ENCODE measurements around the gene JMJD6. TPM values are rescaled to one million over a fixed set of nuclear protein-coding genes. Genes with fewer than 3 reads are reported as not detected.

JMJD6 gene
- total RNA-seq, 2 donors from 2014 or later, result 17.7 to 40.5 TPM

DNA sequence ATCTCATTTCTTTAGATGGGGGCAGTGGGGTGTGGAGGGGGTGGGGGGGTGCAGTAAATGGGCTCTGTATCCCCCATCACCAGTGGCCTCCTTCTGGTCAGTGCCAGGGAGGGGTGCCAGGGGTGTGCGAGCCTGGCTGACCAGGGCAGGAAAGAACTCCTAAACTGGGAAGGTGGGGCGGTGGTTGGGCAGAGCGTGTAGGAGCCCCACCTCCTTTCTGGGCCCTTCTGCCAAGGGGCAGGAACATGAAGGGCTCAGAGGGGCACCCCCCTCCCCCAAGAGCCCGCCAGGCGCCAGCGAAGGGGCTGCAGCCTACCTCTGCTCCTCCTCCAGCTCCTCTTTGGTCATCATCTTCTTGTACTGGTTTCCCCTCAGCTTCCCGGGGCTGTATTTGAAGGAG is 41.6 kb downstream of the JMJD6 start:
- WGBS, result 72% methylated on average over 7 of the region's 7 CpGs
- TF ChIP-seq, protein P1, sequence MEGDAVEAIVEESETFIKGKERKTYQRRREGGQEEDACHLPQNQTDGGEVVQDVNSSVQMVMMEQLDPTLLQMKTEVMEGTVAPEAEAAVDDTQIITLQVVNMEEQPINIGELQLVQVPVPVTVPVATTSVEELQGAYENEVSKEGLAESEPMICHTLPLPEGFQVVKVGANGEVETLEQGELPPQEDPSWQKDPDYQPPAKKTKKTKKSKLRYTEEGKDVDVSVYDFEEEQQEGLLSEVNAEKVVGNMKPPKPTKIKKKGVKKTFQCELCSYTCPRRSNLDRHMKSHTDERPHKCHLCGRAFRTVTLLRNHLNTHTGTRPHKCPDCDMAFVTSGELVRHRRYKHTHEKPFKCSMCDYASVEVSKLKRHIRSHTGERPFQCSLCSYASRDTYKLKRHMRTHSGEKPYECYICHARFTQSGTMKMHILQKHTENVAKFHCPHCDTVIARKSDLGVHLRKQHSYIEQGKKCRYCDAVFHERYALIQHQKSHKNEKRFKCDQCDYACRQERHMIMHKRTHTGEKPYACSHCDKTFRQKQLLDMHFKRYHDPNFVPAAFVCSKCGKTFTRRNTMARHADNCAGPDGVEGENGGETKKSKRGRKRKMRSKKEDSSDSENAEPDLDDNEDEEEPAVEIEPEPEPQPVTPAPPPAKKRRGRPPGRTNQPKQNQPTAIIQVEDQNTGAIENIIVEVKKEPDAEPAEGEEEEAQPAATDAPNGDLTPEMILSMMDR (IDR thresholded peaks at IDR 0.05), result no peak
- no peak for TF ChIP-seq POLR2A (IDR thresholded peaks at IDR 0.05)
- no peak for TF ChIP-seq POLR2AphosphoS5 (IDR thresholded peaks at IDR 0.05)
- no peak for DNase-seq (ENCODE audit: low spot score)
- Histone ChIP-seq H3K9me3 (no peaks in the 10 kb centered on the region), H3K36me3 (no peaks in the 10 kb centered on the region), H3K4me3 (no peak overlapping the region), H3K27ac (no peak overlapping the region), H3K27me3 (replicated peaks; ENCODE audit: insufficient read depth) (no peaks in the 10 kb centered on the region), H3K4me1 (replicated peaks) (no peaks in the 10 kb centered on the region)
- intact Hi-C loops (cut with DNase I), result loop anchor here (5.0 kb wide), 2 partner anchors 33 to 43 kb away; partner anchors contain the start of genes JMJD6 and METTL23

DNA sequence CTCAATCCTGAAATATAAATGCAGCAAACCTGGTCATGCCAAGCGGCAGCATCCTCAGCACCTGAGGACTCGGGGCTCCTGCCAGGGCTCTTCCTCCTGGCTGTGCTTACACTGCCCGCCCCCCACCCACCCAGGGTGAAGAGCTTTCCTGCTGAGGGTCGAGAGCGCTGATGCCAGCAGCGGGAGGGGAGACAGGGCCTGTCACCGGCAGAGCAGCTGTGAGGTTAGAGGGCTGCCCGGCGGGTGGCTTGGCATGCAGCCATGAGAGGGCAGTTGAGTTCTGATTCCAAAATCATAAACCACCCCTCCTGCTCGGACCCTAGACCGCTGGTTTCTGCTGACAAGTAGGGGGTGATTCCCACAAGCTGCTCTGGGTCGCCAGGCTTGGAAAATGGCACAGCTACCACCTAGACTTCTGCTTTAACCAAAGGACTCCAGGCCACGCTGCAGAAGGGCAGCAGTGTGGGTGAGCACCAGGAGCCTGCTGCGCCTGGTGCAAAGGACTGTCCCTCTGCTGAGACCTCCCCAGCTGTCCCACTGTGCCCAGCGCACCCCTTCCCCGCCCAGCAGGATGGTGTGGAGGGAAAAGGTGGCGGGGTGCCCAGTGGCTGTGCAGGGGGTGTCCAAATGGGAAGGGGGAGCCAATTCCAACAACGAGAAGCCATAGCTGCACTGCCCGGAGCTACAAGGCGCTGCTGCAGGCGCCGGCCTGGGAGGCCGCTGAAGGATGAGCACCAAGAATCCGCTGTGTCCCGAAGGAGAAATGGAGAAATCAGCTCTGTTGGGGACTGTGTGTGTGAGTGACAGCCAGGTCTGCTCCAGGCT is 42.3 kb downstream of the JMJD6 start:
- Histone ChIP-seq H3K27me3 (replicated peaks; ENCODE audit: insufficient read depth) (no peaks in the 10 kb centered on the region), H3K27ac (no peak overlapping the region), H3K4me3 (no peak overlapping the region), H3K36me3 (no peaks in the 10 kb centered on the region), H3K9me3 (no peaks in the 10 kb centered on the region), H3K4me1 (replicated peaks) (no peaks in the 10 kb centered on the region)
- intact Hi-C loops (cut with DNase I), result loop anchor here (5.0 kb wide), 1 partner anchor 33 kb away; no protein-coding TSS in a partner anchor
- no peak for TF ChIP-seq POLR2A (IDR thresholded peaks at IDR 0.05)
- TF ChIP-seq, protein P1 (IDR thresholded peaks at IDR 0.05), result no peak
- TF ChIP-seq POLR2AphosphoS5 (IDR thresholded peaks at IDR 0.05), result no peak
- WGBS, result 81% methylated on average over 23 of the region's 25 CpGs
- DNase-seq (ENCODE audit: low spot score), result no peak

DNA sequence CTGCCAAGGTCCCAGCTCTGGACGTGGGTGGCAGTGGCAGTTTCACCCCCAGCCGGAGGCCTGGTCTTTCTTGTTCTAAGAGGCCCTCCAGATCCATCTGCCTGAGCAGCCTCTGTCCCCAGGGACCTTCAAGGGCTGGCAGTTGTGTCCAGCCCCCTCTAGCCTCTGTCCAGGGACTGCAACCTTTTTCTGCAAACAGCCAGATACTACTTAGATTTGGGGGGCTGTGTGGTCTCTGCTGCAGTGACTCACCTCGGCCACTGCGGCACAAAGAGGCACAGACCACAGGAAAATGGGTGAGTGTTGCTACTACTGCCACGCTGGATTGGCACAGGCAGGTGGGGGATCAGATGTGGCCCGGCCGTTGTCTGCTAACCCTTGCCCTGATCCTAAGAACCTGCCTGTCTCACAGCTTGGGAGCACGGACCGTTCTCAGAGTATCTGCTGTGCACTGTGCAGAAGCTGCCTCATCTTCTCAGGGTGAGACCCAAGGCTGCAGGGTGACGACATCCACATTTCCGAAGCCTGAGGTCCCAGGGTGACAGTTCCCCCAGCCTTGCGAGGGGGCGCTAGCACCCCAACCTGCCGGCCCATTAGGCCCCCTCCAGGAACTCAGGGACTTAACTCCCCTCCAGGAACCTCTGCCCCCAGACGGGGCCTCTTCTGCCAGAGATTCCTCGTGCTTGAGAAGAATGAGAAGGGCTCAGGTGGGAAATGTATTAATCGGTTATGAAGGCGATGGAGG is 43.2 kb downstream of the JMJD6 start:
- no peak for DNase-seq (ENCODE audit: low spot score)
- Histone ChIP-seq H3K27me3 (replicated peaks; ENCODE audit: insufficient read depth) (no peaks in the 10 kb centered on the region), H3K9me3 (no peaks in the 10 kb centered on the region), H3K36me3 (no peaks in the 10 kb centered on the region), H3K4me3 (no peak overlapping the region), H3K4me1 (replicated peaks) (no peaks in the 10 kb centered on the region), H3K27ac (no peak overlapping the region)
- TF ChIP-seq POLR2A (IDR thresholded peaks at IDR 0.05) (no peak), POLR2AphosphoS5 (IDR thresholded peaks at IDR 0.05) (no peak)
- TF ChIP-seq, protein P1 (IDR thresholded peaks at IDR 0.05), result no peak
- WGBS, result 75% methylated on average over 18 of the region's 18 CpGs
- intact Hi-C loops (cut with DNase I), result loop anchor here (5.0 kb wide), 1 partner anchor 34 kb away; no protein-coding TSS in a partner anchor

DNA sequence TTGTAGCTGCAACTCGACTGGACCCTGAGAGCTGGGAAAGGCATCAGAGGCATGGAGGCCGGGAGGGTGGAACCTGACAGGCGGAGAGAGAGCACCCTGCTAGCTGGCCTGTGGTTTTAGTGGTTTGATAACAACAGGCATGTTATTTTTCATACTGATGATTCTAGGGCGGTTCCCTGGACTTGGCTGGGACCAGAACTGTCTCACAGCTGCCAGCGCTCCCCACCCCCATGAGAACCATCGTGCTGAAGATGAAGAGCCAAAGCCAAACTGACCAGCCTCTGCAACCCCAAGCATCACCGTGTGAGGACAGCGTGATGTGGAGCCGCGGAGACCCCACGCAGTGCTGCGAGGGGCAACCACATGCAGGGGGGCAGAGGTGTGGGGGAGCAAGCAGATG is 44.1 kb downstream of the JMJD6 start:
- no peaks in the 10 kb centered on the region for H3K36me3 ChIP-seq
- no peak overlapping the region for H3K4me3 ChIP-seq
- no peaks in the 10 kb centered on the region for H3K27me3 ChIP-seq (replicated peaks; ENCODE audit: insufficient read depth)
- peak overlapping the region; percentile 13 to 37 for H3K27ac ChIP-seq
- no peaks in the 10 kb centered on the region for H3K4me1 ChIP-seq (replicated peaks)
- intact Hi-C loops (cut with DNase I), result loop anchor here (5.0 kb wide), 1 partner anchor 35 kb away; no protein-coding TSS in a partner anchor
- no peaks in the 10 kb centered on the region for H3K9me3 ChIP-seq
- WGBS, result 72% methylated on average over 12 of the region's 12 CpGs
- no peak for DNase-seq (ENCODE audit: low spot score)
- no peak for TF ChIP-seq POLR2AphosphoS5 (IDR thresholded peaks at IDR 0.05)
- TF ChIP-seq POLR2A (IDR thresholded peaks at IDR 0.05), result no peak
- TF ChIP-seq, protein P1 (IDR thresholded peaks at IDR 0.05), result no peak
